ENCODE data around the gene SPAG5. TPM values are rescaled to one million over a fixed set of nuclear protein-coding genes. Genes with fewer than 3 reads are reported as not detected.
A peak's percentile ranks its signal among the peaks of the same experiment; 100 is the strongest.

Gene SPAG5
- total and polyA plus RNA-seq, 9 of the 15 experiments (the other 6 are each of a cell fraction or from before 2014, with no cell fraction given) = 94.4 to 286 (median 151) TPM

- TF ChIP-seq AFF1 (IDR thresholded peaks at IDR 0.05; ENCODE audit: low read depth in 1 of 2, partially characterized antibody in 2 of 2) (no peak), PPARD (CRISPR knock-in tag; IDR thresholded peaks at IDR 0.05) (no peak), ZNF140 (CRISPR knock-in tag; IDR thresholded peaks at IDR 0.05) (no peak), ZNF398 (CRISPR knock-in tag; IDR thresholded peaks at IDR 0.05) (no peak), MEIS2 (IDR thresholded peaks at IDR 0.05; ENCODE audit: partially characterized antibody) (peak; percentile 32), YY1 (IDR thresholded peaks at IDR 0.05; ENCODE audit: borderline replicate concordance in 1 of 3, control insufficient read depth in 1 of 3, extremely low read depth in 1 of 3, insufficient read depth in 3 of 3, insufficient read length in 1 of 3, insufficient replicate concordance in 2 of 3, low read depth in 1 of 3, low read length in 2 of 3) (peak in 2 of 3 experiments; percentile 65 to 74), TAF1 (IDR thresholded peaks at IDR 0.05; ENCODE audit: control insufficient read depth, extremely low read depth, insufficient read depth, low read length, severe bottlenecking) (peak; percentile 57), RFX1 (IDR thresholded peaks at IDR 0.05) (no peak), RB1 (IDR thresholded peaks at IDR 0.05; ENCODE audit: low read depth) (peak; percentile 56; the same call in 1 of the 2 replicates), ATF4 (CRISPR knock-in tag; IDR thresholded peaks at IDR 0.05) (no peak)
These were observed 28.0 kb downstream of the SPAG5 start (continued) for GRCh38 chr17:28570716-28571360.

Data from K562 (cell line).